GM18502 (cell line): ENCODE data around the gene LIPE.

ENCODE experiments used
- ATAC-seq: cut with Tn5 transposase; IDR thresholded peaks from one replicate; pipeline ENCODE4 v1.9.1; 2021; ENCODE audit warnings: mild to moderate bottlenecking; ENCODE audit not compliant: unreplicated experiment, poor library complexity

The LIPE gene

GRCh38 chr19:42419309-42419708, 7.9 kb downstream of the LIPE start:
- no peak for ATAC-seq

GRCh38 chr19:42412661-42413076, 14.5 kb downstream of the LIPE start:
- no peak for ATAC-seq

- no peak for ATAC-seq
These were observed 15.0 kb downstream of the LIPE start for GRCh38 chr19:42412227-42412626.

- ATAC-seq = no peak
These were observed 15.5 kb downstream of the LIPE start for GRCh38 chr19:42411581-42412178.

GRCh38 chr19:42410371-42410770, 16.8 kb downstream of the LIPE start:
- no peak for ATAC-seq

- ATAC-seq = no peak
These were observed 17.7 kb downstream of the LIPE start for GRCh38 chr19:42409477-42409876.

- ATAC-seq = no peak
These were observed 19.4 kb downstream of the LIPE start for GRCh38 chr19:42407816-42408175.

- ATAC-seq = no peak
These were observed 19.9 kb downstream of the LIPE start for GRCh38 chr19:42407085-42407815.

- no peak for ATAC-seq
These were observed 21.1 kb downstream of the LIPE start for GRCh38 chr19:42406111-42406510.

- ATAC-seq = no peak
These were observed 23.6 kb downstream of the LIPE start for GRCh38 chr19:42403586-42403985.

GRCh38 chr19:42402376-42403116, 24.6 kb downstream of the LIPE start:
- no peak for ATAC-seq

GRCh38 chr19:42401365-42402303, 25.6 kb downstream of the LIPE start:
- ATAC-seq = no peak

GRCh38 chr19:42400404-42400803, 26.8 kb downstream of the LIPE start:
- no peak for ATAC-seq

GRCh38 chr19:42397263-42398166, 29.7 kb downstream of the LIPE start:
- ATAC-seq = no peak

- peak; percentile 95 for ATAC-seq
These were observed 30.6 kb downstream of the LIPE start for GRCh38 chr19:42396381-42397262.

GRCh38 chr19:42394751-42395150, 32.4 kb downstream of the LIPE start:
- no peak for ATAC-seq

- ATAC-seq = no peak
These were observed 35.0 kb downstream of the LIPE start for GRCh38 chr19:42392165-42392564.

- no peak for ATAC-seq
These were observed 37.3 kb downstream of the LIPE start, which contains the start of gene CNFN for GRCh38 chr19:42389899-42390298. Gene CNFN, minus strand, starts transcription at chr19:42390297. Its CDS starts 1,260 bp downstream, at chr19:42389037.
